GM21360 (cell line): Measurements from ENCODE around the gene TIMM23.

ENCODE experiments used
- ATAC-seq: cut with Tn5 transposase; IDR thresholded peaks from one replicate; pipeline ENCODE4 v1.9.1; 2021; ENCODE audit warnings: mild to moderate bottlenecking, moderate library complexity; ENCODE audit not compliant: unreplicated experiment

The TIMM23 gene

GRCh38 chr10:46052057-46052790, 79.9 kb downstream of the TIMM23 start:
- no peak for ATAC-seq

- ATAC-seq: no peak
These were observed 80.6 kb downstream of the TIMM23 start for GRCh38 chr10:46052791-46053375.
